ENCODE measurements around the gene SPTB.

GRCh38 chr14:64880221-64881121 is 764 bp upstream of the SPTB start:
- TF ChIP-seq CTCF (IDR thresholded peaks at IDR 0.05) (0 out of 2 replicates have a peak, but pooled peaks have one; percentile 15), ZFX (IDR thresholded peaks at IDR 0.05; ENCODE audit: borderline replicate concordance) (no peak)
